ENCODE data around the gene WDFY4. TPM values are rescaled to one million over a fixed set of nuclear protein-coding genes. Genes with fewer than 3 reads are reported as not detected.

The WDFY4 gene
- polyA plus RNA-seq, 1 donor from 2014 or later: not detected

GRCh38 chr10:48716416-48716815 is 31.7 kb downstream of the WDFY4 start:
- H3K4me3 ChIP-seq (ENCODE audit: low read length): no peak overlapping the region
- H3K27me3 ChIP-seq (ENCODE audit: insufficient read depth, low read depth, low read length): no peaks in the 10 kb centered on the region
- H3K79me2 ChIP-seq (replicated peaks; ENCODE audit: insufficient read depth, low read length): no peaks in the 10 kb centered on the region
- no peaks in the 10 kb centered on the region for H3F3A ChIP-seq (ENCODE audit: insufficient read depth, low read length, poor library complexity, severe bottlenecking)
- no peak overlapping the region for H3K9ac ChIP-seq (ENCODE audit: low read length)
- no peaks in the 10 kb centered on the region for H4K20me1 ChIP-seq (ENCODE audit: insufficient read depth)
- H3K36me3 ChIP-seq (ENCODE audit: insufficient read depth, low read length): no peaks in the 10 kb centered on the region
- no peak overlapping the region for H3K27ac ChIP-seq (ENCODE audit: low read length)
- H3K9me2 ChIP-seq (ENCODE audit: insufficient read depth, low read length): no peaks in the 10 kb centered on the region
- TF ChIP-seq SMC3 (conservative IDR thresholded peaks at IDR 0.05; ENCODE audit: poor library complexity) (no peak), EP300 (conservative IDR thresholded peaks at IDR 0.05; ENCODE audit: poor library complexity, severe bottlenecking) (no peak), POLR2AphosphoS5 (IDR thresholded peaks at IDR 0.05) (no peak), TAF1 (IDR thresholded peaks at IDR 0.05; ENCODE audit: low read depth) (no peak), RAD21 (conservative IDR thresholded peaks at IDR 0.05) (no peak), MXI1 (conservative IDR thresholded peaks at IDR 0.05; ENCODE audit: poor library complexity, severe bottlenecking) (no peak), REST (IDR thresholded peaks at IDR 0.05; ENCODE audit: borderline replicate concordance) (no peak), EZH2 (IDR thresholded peaks at IDR 0.05; ENCODE audit: borderline replicate concordance, insufficient read depth, low read length, poor library complexity, severe bottlenecking) (no peak), CTCF (IDR thresholded peaks at IDR 0.05; ENCODE audit: poor library complexity, severe bottlenecking) (no peak)
- no peak overlapping the region for H3K4me2 ChIP-seq (ENCODE audit: low read length)
- H3K9me3 ChIP-seq (ENCODE audit: low read length): no peaks in the 10 kb centered on the region
- no peak overlapping the region for H2AFZ ChIP-seq (ENCODE audit: low read depth, low read length)

- Histone ChIP-seq H3K9me3 (ENCODE audit: low read length) (no peaks in the 10 kb centered on the region), H3K36me3 (ENCODE audit: insufficient read depth, low read length) (no peaks in the 10 kb centered on the region), H3K27me3 (ENCODE audit: insufficient read depth, low read depth, low read length) (no peaks in the 10 kb centered on the region)
Observed at GRCh38 chr10:48720611-48721010, 35.9 kb downstream of the WDFY4 start.

More at GRCh38 chr10:48720611-48721010, 35.9 kb downstream of the WDFY4 start:
- H3K4me2 ChIP-seq (ENCODE audit: low read length): no peak overlapping the region
- no peak overlapping the region for H3K27ac ChIP-seq (ENCODE audit: low read length)
- H3K79me2 ChIP-seq (replicated peaks; ENCODE audit: insufficient read depth, low read length): no peaks in the 10 kb centered on the region
- TF ChIP-seq MXI1 (conservative IDR thresholded peaks at IDR 0.05; ENCODE audit: poor library complexity, severe bottlenecking) (no peak), REST (IDR thresholded peaks at IDR 0.05; ENCODE audit: borderline replicate concordance) (no peak), POLR2AphosphoS5 (IDR thresholded peaks at IDR 0.05) (no peak), RAD21 (conservative IDR thresholded peaks at IDR 0.05) (no peak), EP300 (conservative IDR thresholded peaks at IDR 0.05; ENCODE audit: poor library complexity, severe bottlenecking) (no peak), EZH2 (IDR thresholded peaks at IDR 0.05; ENCODE audit: borderline replicate concordance, insufficient read depth, low read length, poor library complexity, severe bottlenecking) (no peak), CTCF (IDR thresholded peaks at IDR 0.05; ENCODE audit: poor library complexity, severe bottlenecking) (no peak), SMC3 (conservative IDR thresholded peaks at IDR 0.05; ENCODE audit: poor library complexity) (no peak), TAF1 (IDR thresholded peaks at IDR 0.05; ENCODE audit: low read depth) (no peak)
- H3K9ac ChIP-seq (ENCODE audit: low read length): no peak overlapping the region
- H3K4me3 ChIP-seq (ENCODE audit: low read length): no peak overlapping the region
- H4K20me1 ChIP-seq (ENCODE audit: insufficient read depth): no peaks in the 10 kb centered on the region
- H3F3A ChIP-seq (ENCODE audit: insufficient read depth, low read length, poor library complexity, severe bottlenecking): no peaks in the 10 kb centered on the region
- no peak overlapping the region for H2AFZ ChIP-seq (ENCODE audit: low read depth, low read length)
- H3K9me2 ChIP-seq (ENCODE audit: insufficient read depth, low read length): no peaks in the 10 kb centered on the region
